ENCODE data around the gene LLPH.

Gene LLPH

DNA sequence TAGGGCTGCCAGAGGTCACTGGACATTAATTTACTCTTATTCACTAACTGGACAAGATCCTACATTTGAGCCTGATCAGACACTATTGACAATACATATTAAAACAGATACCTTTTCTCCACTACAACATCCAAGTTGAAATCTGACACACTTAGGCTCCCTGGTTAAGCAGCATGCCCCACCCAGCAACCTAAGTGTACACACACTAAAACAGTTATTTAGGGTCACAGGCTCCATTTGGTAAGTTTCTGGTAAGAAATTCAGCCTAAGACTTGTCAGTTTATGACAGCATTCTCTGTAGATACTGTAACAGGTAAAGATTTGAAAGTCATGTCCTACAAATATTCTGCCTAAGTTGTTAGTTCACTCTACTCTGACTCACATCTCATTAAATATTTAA lies 12.3 kb upstream of the LLPH start:
- Histone ChIP-seq H3K4me3 (ENCODE audit: low read length) (no peak overlapping the region), H3K27ac (ENCODE audit: low read length) (no peak overlapping the region), H3K27me3 (ENCODE audit: control insufficient read depth, insufficient read depth, low read length) (no peaks in the 10 kb centered on the region; the same call in 1 of the 2 replicates), H3K36me3 (ENCODE audit: control insufficient read depth, insufficient read depth, low read length) (no peaks in the 10 kb centered on the region), H3K4me1 (ENCODE audit: control insufficient read depth, insufficient read depth, low read length) (no peaks in the 10 kb centered on the region), H3K9me3 (ENCODE audit: control insufficient read depth, insufficient read depth, low read length) (no peaks in the 10 kb centered on the region)
- DNase-seq (ENCODE audit: low read depth, low spot score): no peak

GRCh38 chr12:66141299-66141698 lies 10.7 kb upstream of the LLPH start:
- H3K4me3 ChIP-seq (ENCODE audit: low read length): no peak overlapping the region
- no peaks in the 10 kb centered on the region for H3K9me3 ChIP-seq (ENCODE audit: control insufficient read depth, insufficient read depth, low read length)
- WGBS (ENCODE audit: insufficient coverage, insufficient read length): no CpG with 5 or more reads among the region's 2 CpGs
- H3K27ac ChIP-seq (ENCODE audit: low read length): no peak overlapping the region
- no peaks in the 10 kb centered on the region for H3K4me1 ChIP-seq (ENCODE audit: control insufficient read depth, insufficient read depth, low read length)
- no peak for DNase-seq (ENCODE audit: low read depth, low spot score)
- no peaks in the 10 kb centered on the region for H3K36me3 ChIP-seq (ENCODE audit: control insufficient read depth, insufficient read depth, low read length)
- no peaks in the 10 kb centered on the region; the same call in 1 of the 2 replicates for H3K27me3 ChIP-seq (ENCODE audit: control insufficient read depth, insufficient read depth, low read length)

DNA sequence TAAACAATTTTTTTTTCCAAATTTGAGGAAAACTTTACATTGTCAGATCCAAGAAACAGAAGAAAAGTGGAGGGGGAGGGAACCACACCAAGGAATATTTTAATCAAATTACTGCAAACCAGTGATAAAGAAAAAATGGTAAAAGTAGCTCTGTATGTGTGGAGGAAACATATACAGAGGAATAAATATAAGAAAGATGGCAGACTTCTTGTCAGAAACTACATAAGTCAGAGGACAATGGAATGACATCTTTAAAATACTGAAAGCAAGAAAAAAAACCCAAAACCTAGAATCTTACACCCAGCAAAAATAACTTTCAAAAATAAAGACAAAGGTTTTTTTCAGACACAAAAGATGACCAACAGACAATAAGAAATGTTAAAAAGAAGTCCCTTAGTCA lies 10.2 kb upstream of the LLPH start:
- H3K36me3 ChIP-seq (ENCODE audit: control insufficient read depth, insufficient read depth, low read length): no peaks in the 10 kb centered on the region
- H3K27ac ChIP-seq (ENCODE audit: low read length): no peak overlapping the region
- no peaks in the 10 kb centered on the region for H3K9me3 ChIP-seq (ENCODE audit: control insufficient read depth, insufficient read depth, low read length)
- no peak overlapping the region for H3K4me3 ChIP-seq (ENCODE audit: low read length)
- no peaks in the 10 kb centered on the region; the same call in 1 of the 2 replicates for H3K27me3 ChIP-seq (ENCODE audit: control insufficient read depth, insufficient read depth, low read length)
- DNase-seq (ENCODE audit: low read depth, low spot score): no peak
- H3K4me1 ChIP-seq (ENCODE audit: control insufficient read depth, insufficient read depth, low read length): no peaks in the 10 kb centered on the region

GRCh38 chr12:66139328-66139727 lies 8.8 kb upstream of the LLPH start:
- no peak for DNase-seq (ENCODE audit: low read depth, low spot score)
- no CpG with 5 or more reads among the region's 2 CpGs for WGBS (ENCODE audit: insufficient coverage, insufficient read length)
- no peaks in the 10 kb centered on the region; the same call in 1 of the 2 replicates for H3K27me3 ChIP-seq (ENCODE audit: control insufficient read depth, insufficient read depth, low read length)
- no peaks in the 10 kb centered on the region for H3K9me3 ChIP-seq (ENCODE audit: control insufficient read depth, insufficient read depth, low read length)
- H3K27ac ChIP-seq (ENCODE audit: low read length): no peak overlapping the region
- H3K4me1 ChIP-seq (ENCODE audit: control insufficient read depth, insufficient read depth, low read length): no peaks in the 10 kb centered on the region
- no peak overlapping the region for H3K4me3 ChIP-seq (ENCODE audit: low read length)
- H3K36me3 ChIP-seq (ENCODE audit: control insufficient read depth, insufficient read depth, low read length): no peaks in the 10 kb centered on the region

DNA sequence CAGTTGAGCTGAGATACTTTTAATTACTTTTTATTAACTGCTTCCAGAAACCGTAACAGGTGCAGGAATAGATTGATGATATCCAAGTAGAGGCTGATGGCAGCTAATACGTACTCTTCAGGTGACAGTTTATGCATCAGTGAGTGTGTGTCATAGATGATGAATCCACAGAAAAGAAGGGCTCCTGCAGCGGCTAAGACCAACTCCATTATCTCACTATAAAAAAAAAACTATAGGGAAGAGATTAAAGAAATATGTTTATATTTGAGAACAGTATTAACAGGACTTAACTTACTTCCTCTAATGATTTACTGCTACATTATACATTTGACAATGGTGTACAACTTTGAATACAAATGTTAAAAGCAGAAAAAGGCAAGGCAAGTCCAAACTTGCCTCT lies 7.4 kb upstream of the LLPH start:
- no peak for DNase-seq (ENCODE audit: low read depth, low spot score)
- Histone ChIP-seq H3K4me1 (ENCODE audit: control insufficient read depth, insufficient read depth, low read length) (no peaks in the 10 kb centered on the region), H3K36me3 (ENCODE audit: control insufficient read depth, insufficient read depth, low read length) (no peaks in the 10 kb centered on the region), H3K4me3 (ENCODE audit: low read length) (no peak overlapping the region), H3K9me3 (ENCODE audit: control insufficient read depth, insufficient read depth, low read length) (no peaks in the 10 kb centered on the region), H3K27me3 (ENCODE audit: control insufficient read depth, insufficient read depth, low read length) (no peaks in the 10 kb centered on the region), H3K27ac (ENCODE audit: low read length) (no peak overlapping the region)
- no CpG with 5 or more reads among the region's 3 CpGs for WGBS (ENCODE audit: insufficient coverage, insufficient read length)

DNA sequence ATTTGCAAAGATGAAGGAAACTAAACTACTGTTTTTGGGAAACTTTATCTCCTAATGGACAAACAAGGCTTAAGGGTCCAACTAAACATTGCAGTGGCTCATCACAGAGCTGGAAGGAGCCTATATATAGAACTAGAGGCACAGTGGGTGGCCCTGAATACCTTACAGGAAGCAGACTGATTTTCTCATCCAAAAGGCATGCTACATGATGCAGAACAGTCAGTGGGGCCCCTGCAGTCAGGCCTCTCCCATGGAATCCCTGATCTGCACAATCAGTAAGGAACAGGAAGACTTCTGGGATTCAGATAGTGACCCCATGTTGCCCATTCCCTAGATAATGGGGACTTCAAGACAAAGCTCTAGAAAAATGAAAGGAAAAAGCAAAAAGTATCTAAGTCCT lies 1.9 kb upstream of the LLPH start:
- no peak overlapping the region for H3K27ac ChIP-seq (ENCODE audit: low read length)
- no peak overlapping the region for H3K4me3 ChIP-seq (ENCODE audit: low read length)
- H3K9me3 ChIP-seq (ENCODE audit: control insufficient read depth, insufficient read depth, low read length): no peaks in the 10 kb centered on the region
- 0 out of 2 replicates have a peak, but pooled peaks cover 2% of the 10 kb centered on the region for H3K4me1 ChIP-seq (ENCODE audit: control insufficient read depth, insufficient read depth, low read length)
- DNase-seq (ENCODE audit: low read depth, low spot score): no peak
- H3K27me3 ChIP-seq (ENCODE audit: control insufficient read depth, insufficient read depth, low read length): no peaks in the 10 kb centered on the region
- H3K36me3 ChIP-seq (ENCODE audit: control insufficient read depth, insufficient read depth, low read length): peaks cover 4% of the 10 kb centered on the region; the same call in 1 of the 2 replicates

GRCh38 chr12:66131067-66131688 lies 628 bp upstream of the LLPH start:
- no CpG with 5 or more reads among the region's 11 CpGs for WGBS (ENCODE audit: insufficient coverage, insufficient read length)
- H3K27me3 ChIP-seq (ENCODE audit: control insufficient read depth, insufficient read depth, low read length): no peaks in the 10 kb centered on the region

GRCh38 chr12:66129934-66130266 lies 650 bp downstream of the LLPH start:
- DNase-seq (ENCODE audit: low read depth, low spot score): no peak
- no CpG with 5 or more reads among the region's 8 CpGs for WGBS (ENCODE audit: insufficient coverage, insufficient read length)
- H3K27ac ChIP-seq (ENCODE audit: low read length): no peak overlapping the region
- H3K27me3 ChIP-seq (ENCODE audit: control insufficient read depth, insufficient read depth, low read length): no peaks in the 10 kb centered on the region
- 0 out of 2 replicates have a peak, but pooled peaks cover 2% of the 10 kb centered on the region for H3K4me1 ChIP-seq (ENCODE audit: control insufficient read depth, insufficient read depth, low read length)
- peak overlapping the region; percentile 68; the same call in 1 of the 2 replicates for H3K4me3 ChIP-seq (ENCODE audit: low read length)
- peaks cover 7% of the 10 kb centered on the region; the same call in 1 of the 2 replicates for H3K36me3 ChIP-seq (ENCODE audit: control insufficient read depth, insufficient read depth, low read length)
- H3K9me3 ChIP-seq (ENCODE audit: control insufficient read depth, insufficient read depth, low read length): no peaks in the 10 kb centered on the region

More at GRCh38 chr12:66131067-66131688, 628 bp upstream of the LLPH start:
- no peak overlapping the region for H3K27ac ChIP-seq (ENCODE audit: low read length)
- peaks cover 6% of the 10 kb centered on the region; the same call in 1 of the 2 replicates for H3K36me3 ChIP-seq (ENCODE audit: control insufficient read depth, insufficient read depth, low read length)
- no peak for DNase-seq (ENCODE audit: low read depth, low spot score)
- peak overlapping the region; percentile 68; the same call in 1 of the 2 replicates for H3K4me3 ChIP-seq (ENCODE audit: low read length)
- H3K9me3 ChIP-seq (ENCODE audit: control insufficient read depth, insufficient read depth, low read length): no peaks in the 10 kb centered on the region
- H3K4me1 ChIP-seq (ENCODE audit: control insufficient read depth, insufficient read depth, low read length): 0 out of 2 replicates have a peak, but pooled peaks cover 2% of the 10 kb centered on the region

- peaks cover 16% of the 10 kb centered on the region; the same call in 1 of the 2 replicates for H3K36me3 ChIP-seq (ENCODE audit: control insufficient read depth, insufficient read depth, low read length)
- 0 out of 2 replicates have a peak, but pooled peaks cover 2% of the 10 kb centered on the region for H3K4me1 ChIP-seq (ENCODE audit: control insufficient read depth, insufficient read depth, low read length)
- H3K9me3 ChIP-seq (ENCODE audit: control insufficient read depth, insufficient read depth, low read length): no peaks in the 10 kb centered on the region
- DNase-seq (ENCODE audit: low read depth, low spot score): no peak
- H3K27ac ChIP-seq (ENCODE audit: low read length): no peak overlapping the region
- H3K27me3 ChIP-seq (ENCODE audit: control insufficient read depth, insufficient read depth, low read length): no peaks in the 10 kb centered on the region
- H3K4me3 ChIP-seq (ENCODE audit: low read length): no peak overlapping the region
- WGBS (ENCODE audit: insufficient coverage, insufficient read length): no CpG with 5 or more reads among the region's 1 CpG
Measured at GRCh38 chr12:66127650-66128049, 2.9 kb downstream of the LLPH start.

- H3K27me3 ChIP-seq (ENCODE audit: control insufficient read depth, insufficient read depth, low read length): no peaks in the 10 kb centered on the region
- no peaks in the 10 kb centered on the region for H3K4me1 ChIP-seq (ENCODE audit: control insufficient read depth, insufficient read depth, low read length)
- H3K36me3 ChIP-seq (ENCODE audit: control insufficient read depth, insufficient read depth, low read length): peaks cover 10% of the 10 kb centered on the region; the same call in 1 of the 2 replicates
- no CpG with 5 or more reads among the region's 1 CpG for WGBS (ENCODE audit: insufficient coverage, insufficient read length)
- DNase-seq (ENCODE audit: low read depth, low spot score): no peak
- H3K27ac ChIP-seq (ENCODE audit: low read length): no peak overlapping the region
- H3K9me3 ChIP-seq (ENCODE audit: control insufficient read depth, insufficient read depth, low read length): no peaks in the 10 kb centered on the region
- no peak overlapping the region for H3K4me3 ChIP-seq (ENCODE audit: low read length)
Measured at GRCh38 chr12:66120477-66120876, 10.1 kb downstream of the LLPH start.

DNA sequence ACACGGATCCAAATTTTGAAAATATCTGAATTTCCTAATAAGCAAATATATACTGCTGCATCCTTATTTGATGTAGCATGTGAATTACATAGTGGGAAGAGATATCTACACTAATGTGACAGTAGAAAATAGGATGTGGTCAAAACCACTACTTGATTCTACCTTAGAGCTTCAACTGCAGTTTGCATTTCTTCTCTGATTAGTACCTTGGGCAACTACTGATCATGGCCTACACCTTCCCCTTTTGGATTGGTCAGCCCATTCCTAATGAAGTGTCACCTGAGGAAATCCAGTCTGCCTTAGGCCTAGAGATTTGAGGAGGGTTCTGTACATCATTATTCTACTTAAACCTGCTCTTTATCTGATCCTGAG lies 10.7 kb downstream of the LLPH start:
- WGBS (ENCODE audit: insufficient coverage, insufficient read length): no CpG with 5 or more reads among the region's 1 CpG
- no peak for DNase-seq (ENCODE audit: low read depth, low spot score)
- no peaks in the 10 kb centered on the region for H3K27me3 ChIP-seq (ENCODE audit: control insufficient read depth, insufficient read depth, low read length)
- no peaks in the 10 kb centered on the region for H3K4me1 ChIP-seq (ENCODE audit: control insufficient read depth, insufficient read depth, low read length)
- peaks cover 9% of the 10 kb centered on the region; the same call in 1 of the 2 replicates for H3K36me3 ChIP-seq (ENCODE audit: control insufficient read depth, insufficient read depth, low read length)
- H3K27ac ChIP-seq (ENCODE audit: low read length): no peak overlapping the region
- no peaks in the 10 kb centered on the region for H3K9me3 ChIP-seq (ENCODE audit: control insufficient read depth, insufficient read depth, low read length)
- H3K4me3 ChIP-seq (ENCODE audit: low read length): no peak overlapping the region

Measured in iPS DF 6.9 (cell line).